ENCODE data around the gene CBFA2T3.
A peak's percentile ranks its signal among the peaks of the same experiment; 100 is the strongest.

Gene CBFA2T3

GRCh38 chr16:88868974-88869672, 107.9 kb downstream of the CBFA2T3 start:
- H3K27ac ChIP-seq (ENCODE audit: extremely low read depth, low read depth, low read length) = no peak overlapping the region
- no peaks in the 10 kb centered on the region for H3K9me3 ChIP-seq (ENCODE audit: control insufficient read depth, insufficient read depth, low read depth, low read length)
- TF ChIP-seq ZNF114 (tag by site-specific recombination; IDR thresholded peaks at IDR 0.05) = no peak
- TF ChIP-seq ZNF585B (tag by site-specific recombination; IDR thresholded peaks at IDR 0.05) = no peak
- no peak for TF ChIP-seq ZNF558 (tag by site-specific recombination; IDR thresholded peaks at IDR 0.05)
- TF ChIP-seq ZNF626 (tag by site-specific recombination; IDR thresholded peaks at IDR 0.05) = no peak
- TF ChIP-seq ZNF530 (tag by site-specific recombination; IDR thresholded peaks at IDR 0.05; ENCODE audit: low read depth) = no peak
- TF ChIP-seq ZNF785 (tag by site-specific recombination; IDR thresholded peaks at IDR 0.05) = no peak
- TF ChIP-seq ZNF580 (tag by site-specific recombination; IDR thresholded peaks at IDR 0.05) = no peak
- no peak for TF ChIP-seq ZNF837 (tag by site-specific recombination; IDR thresholded peaks at IDR 0.05)
- TF ChIP-seq ZSCAN23 (tag by site-specific recombination; IDR thresholded peaks at IDR 0.05) = no peak
- no peak for TF ChIP-seq ZNF654 (tag by site-specific recombination; IDR thresholded peaks at IDR 0.05; ENCODE audit: low read depth)
- no peak for TF ChIP-seq ZNF426 (tag by site-specific recombination; IDR thresholded peaks at IDR 0.05)
- no peak for TF ChIP-seq TSHZ1 (tag by site-specific recombination; IDR thresholded peaks at IDR 0.05; ENCODE audit: borderline replicate concordance)
- TF ChIP-seq ZNF843 (tag by site-specific recombination; IDR thresholded peaks at IDR 0.05) = no peak
- no peak for TF ChIP-seq ZNF19 (tag by site-specific recombination; IDR thresholded peaks at IDR 0.05; ENCODE audit: low read depth)
- no peak for TF ChIP-seq FEZF1 (tag by site-specific recombination; IDR thresholded peaks at IDR 0.05)
- no peak for TF ChIP-seq ZNF560 (tag by site-specific recombination; IDR thresholded peaks at IDR 0.05; ENCODE audit: borderline replicate concordance)
- TF ChIP-seq WT1 (tag by site-specific recombination; IDR thresholded peaks at IDR 0.05) = no peak
- TF ChIP-seq ZNF214 (tag by site-specific recombination; IDR thresholded peaks at IDR 0.05; ENCODE audit: borderline replicate concordance) = no peak
- ChIA-PET CTCF (no interaction called here), POLR2A (no interaction called here)
- no peak overlapping the region for H3K4me3 ChIP-seq (ENCODE audit: low read depth, low read length)
- H3K36me3 ChIP-seq (ENCODE audit: control insufficient read depth in 2 of 2, insufficient read depth in 1 of 2, low read length in 2 of 2) = no peaks in the 10 kb centered on the region
- H3K4me1 ChIP-seq (ENCODE audit: control insufficient read depth, insufficient read depth, low read length) = no peaks in the 10 kb centered on the region

- ChIA-PET CTCF (interaction anchor here (0.9 kb wide), 1 partner anchor 10 kb away, joined by 4 read pairs; no protein-coding TSS in a partner anchor), POLR2A (no interaction called here)
- Histone ChIP-seq H3K4me3 (ENCODE audit: low read depth, low read length) (no peak overlapping the region), H3K9me3 (ENCODE audit: control insufficient read depth, insufficient read depth, low read depth, low read length) (no peaks in the 10 kb centered on the region), H3K36me3 (ENCODE audit: control insufficient read depth in 2 of 2, insufficient read depth in 1 of 2, low read length in 2 of 2) (peaks cover 0 to 3% of the 10 kb centered on the region in 2 experiments; a peak in 1 of 3 replicates), H3K4me1 (ENCODE audit: control insufficient read depth, insufficient read depth, low read length) (no peaks in the 10 kb centered on the region), H3K27ac (ENCODE audit: extremely low read depth, low read depth, low read length) (no peak overlapping the region)
- TF ChIP-seq ZFHX2 (tag by site-specific recombination; conservative IDR thresholded peaks at IDR 0.05) = 0 out of 2 replicates have a peak, but pooled peaks have one; percentile 11
- TF ChIP-seq ZNF514 (tag by site-specific recombination; IDR thresholded peaks at IDR 0.05) = no peak
- no peak for TF ChIP-seq ZNF121 (tag by site-specific recombination; IDR thresholded peaks at IDR 0.05)
- TF ChIP-seq ZBTB8A (tag by site-specific recombination; IDR thresholded peaks at IDR 0.05) = no peak
- TF ChIP-seq ZBTB7A (tag by site-specific recombination; IDR thresholded peaks at IDR 0.05; ENCODE audit: low read depth) = no peak
- TF ChIP-seq EGR2 (tag by site-specific recombination; IDR thresholded peaks at IDR 0.05; ENCODE audit: low read depth) = peak; percentile 4; the same call in 1 of the 2 replicates
- no peak for TF ChIP-seq KLF16 (tag by site-specific recombination; IDR thresholded peaks at IDR 0.05)
- no peak for TF ChIP-seq ZNF133 (tag by site-specific recombination; IDR thresholded peaks at IDR 0.05)
- TF ChIP-seq KLF17 (tag by site-specific recombination; IDR thresholded peaks at IDR 0.05) = no peak
- no peak for TF ChIP-seq ZFP37 (tag by site-specific recombination; IDR thresholded peaks at IDR 0.05)
- no peak for TF ChIP-seq ZNF785 (tag by site-specific recombination; IDR thresholded peaks at IDR 0.05)
- TF ChIP-seq GLIS2 (tag by site-specific recombination; IDR thresholded peaks at IDR 0.05) = 0 out of 2 replicates have a peak, but pooled peaks have one; percentile 13
- no peak for TF ChIP-seq ZBTB21 (tag by site-specific recombination; IDR thresholded peaks at IDR 0.05)
- no peak for TF ChIP-seq ZNF610 (tag by site-specific recombination; IDR thresholded peaks at IDR 0.05; ENCODE audit: borderline replicate concordance)
- TF ChIP-seq ZSCAN23 (tag by site-specific recombination; IDR thresholded peaks at IDR 0.05) = no peak
Observed at GRCh38 chr16:88867581-88868246, 109.3 kb downstream of the CBFA2T3 start.

Measured in HEK293 (cell line).